Measurements from ENCODE around the gene ABCC1. TPM values are rescaled to one million over a fixed set of nuclear protein-coding genes. Genes with fewer than 3 reads are reported as not detected.
A peak's percentile ranks its signal among the peaks of the same experiment; 100 is the strongest.

Gene ABCC1
- total RNA-seq, 2 experiments from 2014 or later = 64.5 to 67.6 TPM

DNA sequence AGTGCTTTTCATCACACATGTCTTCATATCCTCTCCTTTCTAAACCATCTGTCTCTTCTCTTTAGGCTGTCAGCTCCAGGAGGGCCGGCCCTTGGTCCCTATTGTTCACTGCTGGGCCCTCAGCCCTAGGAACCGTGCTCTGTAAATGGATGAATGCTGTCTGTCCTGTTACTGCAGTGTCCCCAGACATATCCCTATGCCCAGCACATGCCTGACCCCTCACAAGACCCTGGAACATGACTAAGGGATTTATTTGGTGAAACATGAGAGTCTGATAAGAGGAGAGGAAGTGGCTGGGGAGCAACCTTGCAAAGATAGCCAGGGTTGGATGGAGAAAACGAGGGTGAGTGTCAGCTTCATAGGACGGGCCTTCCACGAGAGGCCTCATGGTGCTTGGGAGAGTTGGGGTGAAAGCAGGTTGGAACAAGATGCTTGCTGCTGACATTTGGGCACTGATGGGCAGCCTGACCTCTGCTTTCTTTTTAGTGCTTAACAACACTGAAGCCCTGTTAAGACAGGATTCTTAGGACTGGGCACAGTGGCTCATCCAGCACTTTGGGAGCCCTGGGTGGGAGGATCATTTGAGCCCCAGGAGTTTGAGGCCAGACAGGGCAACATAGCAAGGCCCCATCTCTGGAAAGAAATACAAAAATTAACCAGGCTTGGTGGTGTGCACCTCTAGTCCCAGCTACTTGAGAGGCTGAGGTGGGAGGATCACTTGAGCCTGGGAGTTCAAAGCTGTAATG, 39.0 kb downstream of the ABCC1 start:
- TF ChIP-seq, protein P1, sequence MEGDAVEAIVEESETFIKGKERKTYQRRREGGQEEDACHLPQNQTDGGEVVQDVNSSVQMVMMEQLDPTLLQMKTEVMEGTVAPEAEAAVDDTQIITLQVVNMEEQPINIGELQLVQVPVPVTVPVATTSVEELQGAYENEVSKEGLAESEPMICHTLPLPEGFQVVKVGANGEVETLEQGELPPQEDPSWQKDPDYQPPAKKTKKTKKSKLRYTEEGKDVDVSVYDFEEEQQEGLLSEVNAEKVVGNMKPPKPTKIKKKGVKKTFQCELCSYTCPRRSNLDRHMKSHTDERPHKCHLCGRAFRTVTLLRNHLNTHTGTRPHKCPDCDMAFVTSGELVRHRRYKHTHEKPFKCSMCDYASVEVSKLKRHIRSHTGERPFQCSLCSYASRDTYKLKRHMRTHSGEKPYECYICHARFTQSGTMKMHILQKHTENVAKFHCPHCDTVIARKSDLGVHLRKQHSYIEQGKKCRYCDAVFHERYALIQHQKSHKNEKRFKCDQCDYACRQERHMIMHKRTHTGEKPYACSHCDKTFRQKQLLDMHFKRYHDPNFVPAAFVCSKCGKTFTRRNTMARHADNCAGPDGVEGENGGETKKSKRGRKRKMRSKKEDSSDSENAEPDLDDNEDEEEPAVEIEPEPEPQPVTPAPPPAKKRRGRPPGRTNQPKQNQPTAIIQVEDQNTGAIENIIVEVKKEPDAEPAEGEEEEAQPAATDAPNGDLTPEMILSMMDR (IDR thresholded peaks at IDR 0.05) = no peak
- Mint-ChIP-seq H3K4me1 (ENCODE audit: low read depth) (peaks cover 48% of the 10 kb centered on the region), H3K9me3 (no peaks in the 10 kb centered on the region), H3K27me3 (no peaks in the 10 kb centered on the region), H3K27ac (peak overlapping the region; percentile 74), H3K36me3 (ENCODE audit: low read depth) (peaks cover 35% of the 10 kb centered on the region), H3K4me3 (no peak overlapping the region)
- no peak for ATAC-seq
- intact Hi-C loops (cut with micrococcal nuclease) = no loop called here
- ChIA-PET CTCF (no interaction called here), POLR2A (no interaction called here)
- DNase-seq = no peak

- H3K4me3 Mint-ChIP-seq = no peak overlapping the region
- ATAC-seq (no peak), DNase-seq (no peak)
- H3K27me3 Mint-ChIP-seq = no peaks in the 10 kb centered on the region
- no peaks in the 10 kb centered on the region for H3K9me3 Mint-ChIP-seq
- H3K36me3 Mint-ChIP-seq (ENCODE audit: low read depth) = peaks cover 31% of the 10 kb centered on the region
- peaks cover 59% of the 10 kb centered on the region for H3K4me1 Mint-ChIP-seq (ENCODE audit: low read depth)
- TF ChIP-seq, protein P1 (IDR thresholded peaks at IDR 0.05) = no peak
- POLR2A ChIA-PET = interaction anchor here (0.7 kb wide), 1 partner anchor 34 kb away, joined by 3 read pairs; no protein-coding TSS in a partner anchor
- no peak overlapping the region for H3K27ac Mint-ChIP-seq
- intact Hi-C loops (cut with micrococcal nuclease) = no loop called here
- CTCF ChIA-PET = interaction anchor here (0.8 kb wide), 1 partner anchor 17 kb away, joined by 3 read pairs; no protein-coding TSS in a partner anchor
Measured at GRCh38 chr16:15990902-15991301, 41.5 kb downstream of the ABCC1 start.

- DNase-seq = no peak
- peaks cover 29% of the 10 kb centered on the region for H3K36me3 Mint-ChIP-seq (ENCODE audit: low read depth)
- H3K27ac Mint-ChIP-seq = peak overlapping the region; percentile 28
- CTCF ChIA-PET = no interaction called here
- no peak for ATAC-seq
- POLR2A ChIA-PET = interaction anchor here (0.7 kb wide), 1 partner anchor 15 kb away, joined by 3 read pairs; no protein-coding TSS in a partner anchor
- H3K27me3 Mint-ChIP-seq = no peaks in the 10 kb centered on the region
- no peak overlapping the region for H3K4me3 Mint-ChIP-seq
- intact Hi-C loops (cut with micrococcal nuclease) = no loop called here
- TF ChIP-seq, protein P1 (IDR thresholded peaks at IDR 0.05) = no peak
- no peaks in the 10 kb centered on the region for H3K9me3 Mint-ChIP-seq
- peaks cover 59% of the 10 kb centered on the region for H3K4me1 Mint-ChIP-seq (ENCODE audit: low read depth)
Measured at GRCh38 chr16:15993128-15993527, 43.7 kb downstream of the ABCC1 start.

DNA sequence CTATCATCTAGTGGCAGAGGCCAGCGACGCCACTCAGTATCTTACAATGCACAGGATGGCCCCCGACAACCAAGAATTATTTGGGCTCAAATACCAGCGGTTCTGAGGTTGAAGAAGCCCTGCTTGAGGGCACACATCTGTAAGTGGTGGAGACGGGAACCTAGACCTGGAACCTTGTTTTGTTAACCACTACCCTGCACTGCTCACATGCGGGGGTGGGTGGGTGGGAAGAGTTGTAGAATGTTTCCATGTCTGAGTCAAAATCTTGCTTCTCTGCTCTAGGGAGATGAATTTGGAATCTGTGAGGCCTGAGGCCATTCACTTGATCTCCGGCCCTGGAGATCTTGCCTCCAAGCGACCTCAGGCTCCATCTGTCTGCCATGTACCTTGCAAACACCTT, 44.1 kb downstream of the ABCC1 start:
- no peaks in the 10 kb centered on the region for H3K9me3 Mint-ChIP-seq
- peak overlapping the region; percentile 28 for H3K27ac Mint-ChIP-seq
- TF ChIP-seq, protein P1 (IDR thresholded peaks at IDR 0.05) = no peak
- intact Hi-C loops (cut with micrococcal nuclease) = no loop called here
- CTCF ChIA-PET = no interaction called here
- no peaks in the 10 kb centered on the region for H3K27me3 Mint-ChIP-seq
- DNase-seq (no peak), ATAC-seq (no peak)
- H3K36me3 Mint-ChIP-seq (ENCODE audit: low read depth) = peaks cover 25% of the 10 kb centered on the region
- peaks cover 59% of the 10 kb centered on the region for H3K4me1 Mint-ChIP-seq (ENCODE audit: low read depth)
- no peak overlapping the region for H3K4me3 Mint-ChIP-seq
- POLR2A ChIA-PET = no interaction called here

GRCh38 chr16:15993946-15994665, 44.7 kb downstream of the ABCC1 start:
- DNase-seq = no peak
- intact Hi-C loops (cut with micrococcal nuclease) = no loop called here
- no peak for ATAC-seq
- POLR2A ChIA-PET = interaction anchor here (1.2 kb wide), 1 partner anchor 42 kb away, joined by 4 read pairs; no protein-coding TSS in a partner anchor
- Mint-ChIP-seq H3K4me3 (no peak overlapping the region), H3K27me3 (no peaks in the 10 kb centered on the region), H3K36me3 (ENCODE audit: low read depth) (peaks cover 25% of the 10 kb centered on the region), H3K9me3 (no peaks in the 10 kb centered on the region), H3K4me1 (ENCODE audit: low read depth) (peaks cover 59% of the 10 kb centered on the region), H3K27ac (peak overlapping the region; percentile 11)
- TF ChIP-seq, protein P1 (IDR thresholded peaks at IDR 0.05) = no peak
- CTCF ChIA-PET = no interaction called here

All from activated CD8-positive, alpha-beta T cell treated with anti-CD3 and anti-CD28 coated beads for 36 hours (primary cell).